NOMO-1 (cell line): ENCODE measurements around the gene GDAP1L1.

Source experiments
- DNase-seq, 2 experiments: peaks; one replicate each; lab custom pipeline; 2025; ENCODE audit not compliant: unreplicated experiment in 2 of 2; lab: John Stamatoyannopoulos, UW

Gene GDAP1L1

DNA sequence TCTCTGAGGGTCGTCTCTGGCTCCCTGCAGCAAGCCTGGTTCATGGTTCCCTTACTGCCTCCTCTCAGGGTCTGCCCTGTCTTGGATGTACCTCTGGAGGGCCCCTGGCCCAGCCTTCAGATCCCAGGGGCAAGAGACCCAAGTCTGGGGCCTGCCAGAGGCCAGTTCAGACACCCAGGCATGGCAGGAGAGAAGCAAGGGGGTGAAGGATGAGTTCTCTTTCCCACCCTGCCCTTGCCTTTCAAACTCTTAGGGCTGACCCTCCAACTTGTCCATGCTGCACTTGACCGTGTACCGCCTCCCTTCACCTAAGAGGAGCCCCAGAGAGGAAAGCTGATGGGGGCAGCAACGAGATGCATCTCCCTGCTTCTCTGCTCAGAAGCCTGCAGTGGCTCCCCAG is 4.2 kb downstream of the GDAP1L1 start:
- no peak for DNase-seq

DNA sequence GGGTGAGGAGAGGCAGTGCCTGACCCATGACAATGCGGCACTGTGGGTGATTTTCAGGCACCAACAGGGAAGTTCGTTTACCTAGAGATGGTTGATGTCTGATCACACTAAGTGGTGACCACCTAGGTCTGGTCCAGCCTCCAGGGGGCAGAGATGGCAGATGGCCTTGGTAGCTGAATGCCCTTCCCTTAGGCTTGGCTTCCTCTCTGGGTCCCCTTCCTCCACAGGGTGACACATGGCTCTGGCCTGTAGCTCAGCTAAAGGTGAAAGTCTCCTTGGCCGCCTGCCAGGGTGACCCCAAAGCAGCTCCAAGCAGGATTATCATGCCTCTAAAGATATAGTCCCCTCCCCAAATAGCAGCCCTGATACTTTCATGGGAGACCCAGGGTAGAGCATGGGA is 6.4 kb downstream of the GDAP1L1 start:
- no peak for DNase-seq

DNA sequence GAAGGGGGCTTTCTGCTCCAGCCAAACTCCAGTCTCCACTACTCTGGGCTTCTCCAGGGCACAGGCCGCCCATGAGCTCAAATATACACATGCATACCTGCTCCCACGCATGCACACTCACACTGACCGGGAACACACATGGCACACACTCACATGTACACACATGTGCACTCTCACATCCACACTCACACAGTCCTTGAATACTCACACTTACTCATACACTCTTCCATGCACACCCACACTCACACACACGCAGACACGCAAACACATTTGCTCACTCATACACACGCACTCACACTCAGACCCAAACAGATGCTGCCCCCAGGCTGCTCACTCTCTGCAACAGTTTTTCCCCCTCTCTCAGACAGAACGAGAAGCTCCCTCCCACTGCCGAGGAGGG is 7.0 kb downstream of the GDAP1L1 start:
- no peak for DNase-seq

DNA sequence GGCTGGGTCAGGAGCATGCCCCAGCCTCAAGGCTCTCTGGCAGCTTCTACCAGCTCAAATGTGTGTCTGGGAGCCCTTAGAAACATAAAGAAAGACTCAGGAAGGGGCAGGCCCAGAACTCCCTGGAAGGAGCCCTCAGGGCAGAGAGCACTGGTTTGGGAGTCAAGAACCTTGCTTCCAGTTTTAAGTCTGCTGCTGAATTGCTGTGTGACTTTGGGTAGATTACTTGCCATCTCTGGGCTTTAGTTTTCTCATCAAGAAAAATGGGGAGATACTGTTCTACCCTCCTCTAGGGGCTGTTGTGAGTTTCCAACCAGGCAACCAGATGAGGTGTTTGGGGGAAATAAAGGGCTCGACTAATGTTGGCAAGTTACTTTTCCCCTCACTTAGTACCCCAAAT is 8.8 kb downstream of the GDAP1L1 start:
- DNase-seq = no peak

DNA sequence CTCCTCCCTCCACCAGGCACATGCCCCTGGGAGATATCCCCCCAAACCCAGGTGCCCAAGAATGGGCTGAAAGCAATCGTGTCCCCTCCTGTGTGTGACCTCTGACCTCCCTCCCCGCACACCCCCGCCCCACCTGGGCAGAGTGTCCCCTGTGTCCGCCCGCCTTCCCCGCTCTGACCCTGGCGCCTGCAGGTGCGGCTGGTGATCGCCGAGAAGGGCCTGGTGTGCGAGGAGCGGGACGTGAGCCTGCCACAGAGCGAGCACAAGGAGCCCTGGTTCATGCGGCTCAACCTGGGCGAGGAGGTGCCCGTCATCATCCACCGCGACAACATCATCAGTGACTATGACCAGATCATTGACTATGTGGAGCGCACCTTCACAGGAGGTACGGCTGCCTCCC is 9.9 kb downstream of the GDAP1L1 start:
- no peak for DNase-seq

DNA sequence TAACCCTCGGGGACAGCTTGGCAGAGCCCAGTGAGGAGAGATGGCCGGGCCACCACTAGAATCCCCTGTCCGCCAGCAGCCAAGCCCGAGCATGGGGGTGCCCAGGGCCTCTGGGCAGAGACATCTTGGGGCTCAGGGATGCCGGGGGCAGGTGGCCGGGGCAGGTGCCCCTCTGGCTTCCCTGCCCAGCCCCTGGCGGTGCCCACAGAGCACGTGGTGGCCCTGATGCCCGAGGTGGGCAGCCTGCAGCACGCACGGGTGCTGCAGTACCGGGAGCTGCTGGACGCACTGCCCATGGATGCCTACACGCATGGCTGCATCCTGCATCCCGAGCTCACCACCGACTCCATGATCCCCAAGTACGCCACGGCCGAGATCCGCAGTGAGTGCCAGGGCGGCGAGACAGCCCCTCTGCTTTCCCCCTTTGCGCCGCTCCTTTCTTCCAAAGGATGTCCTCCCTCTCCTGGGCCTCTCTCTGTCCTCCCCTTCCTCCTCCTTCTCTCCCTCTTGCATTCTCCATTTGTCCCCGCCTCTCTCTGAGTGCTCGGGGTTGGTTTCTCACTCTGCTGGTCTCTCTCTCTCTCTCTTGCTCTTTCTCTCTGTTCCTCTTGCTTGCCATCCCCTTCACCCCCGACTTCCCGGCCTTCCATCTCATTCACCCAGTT is 11.2 kb downstream of the GDAP1L1 start:
- no peak for DNase-seq

DNA sequence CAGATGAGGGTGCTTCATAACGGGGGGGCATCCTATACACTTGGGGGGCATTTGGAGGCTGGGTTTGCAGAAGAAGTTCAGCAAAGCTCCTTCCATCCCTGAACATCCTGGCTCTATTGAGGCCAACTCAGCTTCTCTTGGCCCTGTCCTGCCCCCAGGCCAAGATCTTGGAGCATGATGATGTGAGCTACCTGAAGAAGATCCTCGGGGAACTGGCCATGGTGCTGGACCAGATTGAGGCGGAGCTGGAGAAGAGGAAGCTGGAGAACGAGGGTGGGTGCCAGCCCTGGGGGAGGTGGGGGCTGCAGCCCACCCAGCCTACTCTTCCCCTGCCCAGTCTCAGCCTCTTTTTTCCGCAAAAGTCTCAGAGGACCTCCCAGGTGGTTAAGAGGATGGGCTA is 17.2 kb downstream of the GDAP1L1 start:
- DNase-seq = no peak

DNA sequence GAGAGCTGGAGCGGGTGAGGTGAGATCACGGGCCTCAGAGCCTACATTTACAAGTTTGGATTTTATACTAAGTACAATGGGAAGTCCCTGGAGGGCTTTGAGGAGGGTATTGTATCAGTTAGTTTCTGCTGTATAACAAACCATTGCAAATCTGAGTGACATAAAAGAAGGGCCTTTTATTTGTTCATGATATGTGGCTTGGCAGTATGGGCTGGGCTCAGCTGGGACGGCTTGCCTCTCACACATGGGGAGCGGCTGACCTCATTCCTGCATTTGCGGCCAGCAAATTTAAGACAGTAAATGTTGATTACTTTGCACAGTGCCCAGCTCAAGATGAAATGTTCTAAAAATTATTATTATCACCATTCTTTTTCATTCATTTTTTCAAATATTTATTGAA is 21.7 kb downstream of the GDAP1L1 start:
- DNase-seq = no peak

DNA sequence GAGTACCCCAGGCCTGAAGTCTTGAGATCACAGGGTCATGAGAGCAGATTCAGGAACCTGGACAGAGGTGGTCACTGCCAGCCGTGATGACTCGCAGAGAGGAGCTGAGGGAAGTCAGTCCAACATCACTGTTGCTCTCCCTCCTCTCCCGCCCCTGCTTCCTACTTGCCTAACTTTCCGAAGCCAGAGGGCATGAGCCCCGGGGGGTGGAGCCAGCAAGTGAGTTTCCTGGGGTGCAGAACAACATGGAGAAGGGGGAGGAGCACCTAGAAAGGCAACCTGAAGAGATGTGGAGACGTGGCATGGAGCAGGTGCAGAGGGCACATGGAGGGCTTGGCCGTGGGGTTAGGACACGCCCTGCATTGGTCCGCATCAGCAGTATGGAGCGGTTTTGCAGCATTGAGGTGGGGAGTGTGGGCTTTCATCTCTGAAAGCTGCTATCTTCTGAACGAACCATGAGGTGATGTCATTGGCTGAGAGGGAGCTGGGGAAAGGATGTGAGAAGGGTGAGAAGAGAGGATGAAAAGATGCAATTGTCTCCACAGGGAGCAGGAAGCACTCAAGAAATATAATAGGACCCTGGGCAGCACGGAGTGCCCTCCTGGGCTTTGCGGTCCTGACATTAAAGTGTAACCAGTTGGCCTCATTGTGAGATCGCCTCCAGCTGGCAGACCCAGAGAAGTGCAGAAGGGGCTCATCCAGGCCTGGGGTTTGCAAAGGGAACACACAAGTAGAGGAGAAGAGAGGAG is 25.0 kb downstream of the GDAP1L1 start:
- DNase-seq = no peak

DNA sequence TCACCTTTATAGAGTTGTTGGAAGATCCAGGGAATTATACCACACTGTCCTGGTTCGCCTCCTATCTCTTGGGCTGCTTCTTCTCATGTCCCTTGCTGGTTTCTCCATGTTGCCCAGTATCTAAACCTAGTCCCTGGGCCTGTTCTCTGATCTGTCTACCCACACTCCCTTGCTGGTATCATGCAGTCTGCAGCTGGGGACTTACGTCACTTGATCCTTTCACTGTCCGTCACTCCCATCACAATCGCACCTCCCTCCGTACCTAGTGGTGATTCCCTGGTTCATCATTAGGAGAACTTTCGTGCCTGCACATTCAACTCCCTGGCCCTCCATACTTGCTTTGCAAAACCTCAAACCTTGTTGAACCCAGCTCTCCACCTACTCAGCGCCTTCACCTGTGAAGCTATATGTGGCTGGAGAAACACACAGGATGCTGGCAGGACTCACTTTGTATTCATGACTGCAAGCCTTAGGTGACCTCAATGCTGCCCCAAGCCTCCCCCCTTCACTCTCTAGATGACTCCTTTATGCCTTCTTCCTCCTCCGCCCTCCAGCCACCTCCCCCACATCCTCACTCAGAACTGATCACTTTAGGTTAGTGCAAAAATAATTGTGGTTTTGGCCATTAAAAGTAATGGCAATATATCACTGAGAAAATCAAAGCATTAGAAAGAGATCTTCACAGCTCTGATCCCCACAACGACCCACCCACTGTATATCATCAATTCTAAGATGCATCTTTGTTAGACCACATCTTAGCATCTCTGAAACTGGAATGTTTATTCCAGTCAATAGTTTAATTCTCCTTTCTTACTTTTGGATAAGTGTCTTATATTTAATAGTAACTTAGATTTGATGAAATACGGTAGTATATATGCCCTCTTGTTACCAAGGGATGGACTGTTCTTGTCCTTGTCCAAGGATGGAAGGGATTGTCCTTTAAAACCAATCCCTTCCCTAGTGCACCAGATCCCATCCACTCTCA is 26.4 kb downstream of the GDAP1L1 start:
- DNase-seq = no peak

DNA sequence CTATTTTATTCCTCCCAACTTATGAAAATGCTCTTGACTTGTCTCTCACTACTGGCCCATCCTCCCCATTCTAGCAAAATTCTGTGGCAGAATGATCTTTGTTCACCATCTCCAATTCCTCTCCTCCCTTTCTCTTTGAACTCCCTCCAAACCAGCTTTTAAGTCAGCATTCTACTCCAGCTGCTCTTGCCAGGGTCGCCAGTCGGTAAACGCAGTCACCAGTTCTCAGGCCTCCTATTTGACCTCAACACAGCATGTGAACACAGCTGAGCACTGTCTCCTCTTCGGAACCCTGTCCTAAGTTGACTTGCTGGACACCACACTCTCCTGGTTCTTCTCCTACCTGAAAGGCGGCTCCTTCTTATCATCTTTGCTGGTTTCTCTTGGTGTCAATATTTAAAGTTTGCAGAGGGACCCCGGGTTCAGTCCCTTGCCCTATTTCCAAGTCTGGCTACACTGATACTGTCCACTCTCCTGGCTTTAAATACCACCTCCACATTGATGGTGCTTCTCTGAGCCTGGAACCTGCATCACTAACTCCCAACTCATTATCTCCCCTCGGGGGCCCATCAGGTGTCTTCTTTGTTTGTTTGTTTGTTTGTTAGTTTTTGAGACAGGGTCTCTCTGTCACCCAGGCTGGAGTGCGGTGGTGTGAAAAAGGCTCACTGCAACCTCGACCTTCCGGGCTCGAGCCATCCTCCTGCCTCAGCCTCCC is 27.4 kb downstream of the GDAP1L1 start:
- DNase-seq = no peak

DNA sequence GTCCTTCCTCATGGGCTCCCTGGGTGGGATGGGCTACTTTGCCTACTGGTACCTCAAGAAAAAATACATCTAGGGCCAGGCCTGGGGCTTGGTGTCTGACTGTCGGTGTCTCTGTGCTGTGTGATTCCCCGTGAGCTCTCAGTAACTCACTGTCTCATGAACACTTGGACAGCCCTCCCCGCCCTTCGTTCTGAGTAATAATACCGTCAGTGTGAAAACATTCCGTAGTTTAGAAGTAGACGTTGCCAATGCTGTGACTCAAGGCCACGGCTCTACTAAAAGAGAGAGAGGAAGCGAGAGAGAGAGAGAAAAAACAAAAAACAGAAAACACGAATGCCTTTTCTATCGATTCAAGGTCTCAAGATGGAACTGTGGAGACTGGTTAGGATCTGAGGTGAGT is 32.1 kb downstream of the GDAP1L1 start:
- no peak for DNase-seq

DNA sequence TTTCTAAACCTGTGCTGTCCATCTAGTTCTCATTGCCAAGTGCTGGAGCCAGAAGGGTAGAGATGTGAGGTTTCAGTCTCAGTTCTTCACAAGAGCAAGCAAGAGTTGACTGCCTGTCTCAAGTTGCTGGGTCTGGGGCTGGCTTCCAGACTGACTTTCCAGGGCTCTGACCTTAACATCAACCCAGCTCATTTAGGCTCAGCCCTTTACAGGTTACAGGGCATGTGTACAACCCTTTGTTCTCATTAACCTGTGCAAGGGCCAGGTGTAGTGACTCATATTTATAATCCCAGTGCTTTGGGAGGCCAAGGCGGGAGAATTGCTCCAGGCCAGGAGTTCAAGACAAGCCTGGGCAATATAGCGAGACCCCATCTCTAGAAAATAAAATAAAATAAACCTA is 33.3 kb downstream of the GDAP1L1 start:
- no peak for DNase-seq

DNA sequence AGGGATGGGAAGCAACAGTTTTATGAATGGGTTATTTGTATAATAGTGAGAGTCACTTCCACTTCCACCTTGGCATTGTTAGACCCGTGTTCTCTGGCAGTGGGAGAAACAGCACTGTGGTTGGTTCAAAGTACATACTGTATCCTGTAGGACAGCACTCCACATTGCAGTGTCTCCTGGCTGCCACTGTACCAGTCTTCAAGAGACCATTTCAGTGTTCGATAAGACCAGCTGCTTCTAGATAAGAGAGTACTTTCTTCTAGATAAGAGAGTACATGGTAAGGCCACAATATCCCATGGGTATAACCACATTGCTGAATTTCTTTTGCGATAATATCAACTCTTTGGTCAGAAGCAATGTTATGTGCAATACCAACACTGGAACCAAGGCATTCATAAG is 35.1 kb downstream of the GDAP1L1 start:
- no peak for DNase-seq

DNA sequence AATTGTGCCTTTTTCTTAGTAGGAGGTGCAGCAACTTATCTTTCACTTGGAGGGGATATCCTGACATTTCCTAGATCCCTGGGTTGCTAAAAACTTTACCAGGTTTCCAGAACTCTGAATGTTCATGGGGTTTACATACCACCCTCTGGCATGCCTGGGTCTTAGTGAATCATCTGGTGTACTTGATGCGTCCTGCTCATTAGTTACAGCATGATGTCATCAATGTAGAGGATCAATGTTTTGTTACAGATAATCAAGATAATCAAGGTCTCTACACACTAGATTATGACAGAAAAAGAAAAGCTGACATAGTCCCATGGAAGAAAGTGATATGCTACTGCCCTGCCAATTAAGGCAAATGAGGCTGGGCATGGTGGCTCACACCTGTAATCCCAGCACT is 36.9 kb downstream of the GDAP1L1 start:
- DNase-seq = no peak

DNA sequence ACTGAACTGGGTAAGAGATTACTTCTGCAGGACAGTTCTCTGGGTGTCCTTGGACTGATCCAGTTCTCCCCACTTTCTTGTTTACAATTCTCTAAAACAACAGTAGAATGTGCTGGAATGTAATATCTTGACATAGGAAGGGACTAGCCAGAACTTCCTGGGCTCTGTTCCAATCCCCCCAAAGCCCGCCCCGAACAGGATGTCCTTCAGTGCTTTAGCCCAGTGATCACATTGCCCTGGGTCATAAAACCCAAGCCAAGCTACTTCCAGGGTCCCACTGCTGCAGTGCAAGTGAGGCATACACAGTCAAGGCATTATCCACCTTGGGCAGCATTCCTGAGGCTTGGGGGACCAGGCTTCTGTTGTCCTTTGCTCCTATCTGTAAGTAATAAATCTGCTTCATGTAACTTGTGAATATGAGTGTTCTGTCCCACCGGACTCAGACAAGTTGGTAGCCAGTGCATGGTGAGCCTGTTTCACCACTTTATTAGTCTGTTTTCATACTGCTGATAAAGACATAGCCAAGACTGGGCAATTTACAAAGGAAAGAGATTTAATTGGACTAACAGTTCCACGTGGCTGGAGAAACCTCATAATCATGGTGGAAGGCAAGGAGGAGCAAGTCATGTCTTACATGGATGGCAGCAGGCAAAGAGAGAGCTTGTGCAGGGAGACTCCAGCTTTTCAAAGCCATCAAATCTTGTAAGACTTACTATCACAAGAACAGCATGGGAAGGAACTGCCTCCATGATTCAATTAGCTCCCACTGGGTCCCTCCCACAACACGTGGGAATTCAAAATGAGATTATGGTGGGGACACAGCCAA is 40.4 kb downstream of the GDAP1L1 start:
- DNase-seq = no peak

DNA sequence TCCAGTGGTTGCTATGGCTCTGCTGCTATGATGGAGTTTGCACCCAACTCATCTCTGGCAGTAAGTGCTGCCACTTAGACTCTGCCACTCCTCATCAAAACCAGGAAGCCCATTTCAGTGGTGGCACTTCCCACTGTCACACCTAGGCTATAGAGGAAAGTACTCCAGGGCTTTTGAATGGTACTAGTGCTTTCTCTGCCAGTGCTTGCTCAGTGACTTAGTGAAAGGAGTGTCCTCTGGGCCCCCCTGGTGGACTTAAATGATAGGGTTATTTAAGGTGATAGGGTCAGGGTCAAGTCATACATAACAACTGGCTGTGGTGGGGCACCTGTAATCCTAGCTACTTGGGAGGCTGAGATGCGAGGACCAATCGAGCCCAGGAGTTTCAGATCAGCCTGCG is 41.1 kb downstream of the GDAP1L1 start:
- no peak for DNase-seq

DNA sequence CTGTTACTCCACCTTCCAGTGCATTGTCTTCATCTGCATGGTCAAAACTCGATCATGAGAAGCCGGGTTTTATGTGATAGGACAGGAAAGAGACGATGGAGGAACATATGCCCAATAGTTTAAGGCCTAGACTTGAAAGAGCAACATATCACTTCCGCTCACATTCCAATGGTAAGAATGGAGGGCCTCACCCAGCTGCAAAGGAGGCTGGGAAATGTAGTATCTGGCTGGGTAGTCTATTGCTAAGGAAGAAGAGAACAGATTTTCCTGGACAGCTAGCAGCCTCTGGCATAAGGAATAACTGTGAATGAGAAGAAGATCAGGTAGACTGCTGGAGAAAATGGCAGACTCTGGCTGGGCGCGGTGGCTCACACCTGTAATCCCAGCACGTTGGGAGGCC is 44.6 kb downstream of the GDAP1L1 start:
- no peak for DNase-seq

DNA sequence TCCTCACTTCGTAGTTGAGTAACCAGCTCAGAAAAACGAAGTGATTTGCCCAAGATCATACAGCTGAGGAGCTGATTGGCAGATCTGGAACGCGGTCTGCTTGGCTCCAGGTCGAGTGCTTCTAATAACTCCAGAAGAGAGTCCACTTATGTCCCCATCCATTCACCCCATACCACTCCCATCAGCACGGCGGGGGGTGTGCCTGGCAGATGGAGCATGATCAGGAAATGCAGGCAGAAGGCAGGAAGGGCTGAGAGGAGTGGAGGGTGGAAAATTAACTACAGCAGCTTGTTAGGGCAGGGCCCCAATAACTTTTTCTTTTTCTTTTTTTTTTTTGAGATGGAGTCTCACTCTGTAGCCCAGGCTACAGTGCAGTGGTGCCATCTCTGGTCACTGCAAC is 48.9 kb downstream of the GDAP1L1 start:
- no peak for DNase-seq

DNA sequence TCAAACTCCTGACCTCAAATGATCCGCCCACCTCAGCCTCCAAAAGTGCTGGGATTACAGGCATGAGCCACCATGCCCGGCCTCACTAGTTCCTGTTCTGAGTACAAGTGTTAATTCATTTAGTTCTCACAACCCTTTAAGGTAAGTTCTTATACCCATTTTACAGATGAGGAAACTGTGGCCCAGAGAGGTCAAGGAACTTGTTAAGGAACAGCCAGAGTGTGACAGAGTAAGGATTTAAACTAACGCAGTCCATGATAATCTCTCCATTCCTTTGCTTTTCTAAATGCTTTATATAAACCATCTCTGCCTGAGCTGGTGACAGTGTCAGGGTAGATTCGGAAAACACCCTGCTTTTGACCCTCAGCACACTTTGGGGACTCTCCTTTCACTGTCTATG is 50.6 kb downstream of the GDAP1L1 start:
- DNase-seq = no peak
